HG03060 (cell line): ENCODE measurements around the gene DDX6.
"Not testable (repeated sequence)": the region's sequence is repeated elsewhere in the genome, so short reads cannot be mapped to it uniquely, and the experiment has no call there.

Source experiments
- ATAC-seq: cut with Tn5 transposase; IDR thresholded peaks from one replicate; pipeline ENCODE4 v1.9.1; 2021; ENCODE audit warnings: low read depth, moderate number of reproducible peaks; ENCODE audit not compliant: unreplicated experiment

Gene DDX6

DNA sequence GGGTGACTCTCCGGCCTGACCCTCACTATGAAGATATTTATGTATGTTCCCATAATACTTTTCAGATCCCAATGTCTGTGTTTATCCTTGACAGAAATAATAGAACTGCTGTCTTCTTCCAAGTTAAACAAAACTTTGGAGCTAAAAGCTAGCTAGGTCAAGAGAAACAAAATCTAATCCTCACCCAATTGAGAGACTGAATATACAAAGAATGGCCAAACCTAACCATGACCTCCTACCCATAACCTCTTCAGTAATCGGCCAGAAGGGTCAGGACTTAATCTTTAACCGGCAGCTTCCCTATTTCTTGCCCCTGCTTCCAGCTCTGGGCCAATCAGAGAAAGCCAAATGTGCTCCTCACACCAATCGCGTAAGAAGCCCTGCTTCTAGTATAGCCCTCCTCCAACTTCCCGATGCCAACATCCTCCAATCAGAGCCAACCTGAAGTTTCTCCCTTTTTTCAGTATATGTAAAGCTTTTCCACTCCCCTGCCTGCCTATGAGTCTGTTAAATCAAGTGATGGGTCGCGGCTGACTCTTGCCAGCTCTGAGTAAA lies 1.7 kb upstream of the DDX6 start:
- ATAC-seq = no peak

DNA sequence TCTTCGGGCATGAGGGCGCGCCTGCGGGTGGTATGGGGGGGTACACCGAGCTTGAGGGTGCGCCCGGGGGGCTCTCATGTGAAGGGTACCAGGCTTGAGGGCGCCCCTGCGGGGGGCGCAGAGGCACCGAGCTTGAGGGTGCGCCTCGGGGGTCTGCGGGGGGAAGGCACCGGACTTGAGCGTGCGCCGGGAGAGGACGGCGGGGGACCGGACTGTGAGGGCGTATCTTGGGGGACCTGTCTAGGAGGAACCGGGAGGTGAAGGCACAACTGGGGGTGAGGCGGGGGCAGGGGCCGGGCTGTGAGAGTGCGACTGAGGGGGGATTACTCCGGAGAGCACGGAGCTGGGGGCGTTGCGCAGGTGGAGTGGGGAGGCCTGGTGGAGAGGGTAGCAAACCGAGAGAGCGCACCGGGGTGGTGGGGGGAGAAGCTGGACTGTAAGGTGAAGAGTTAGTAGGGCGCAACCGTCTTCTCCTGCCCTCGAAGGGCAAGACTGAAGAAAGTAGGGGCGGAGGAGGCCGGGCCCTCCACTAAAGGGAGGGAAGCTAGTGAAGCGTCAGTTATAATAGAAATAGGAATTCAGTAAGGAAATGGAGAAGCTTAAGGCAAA lies 1.1 kb upstream of the DDX6 start:
- ATAC-seq = no peak

GRCh38 chr11:118790357-118791110 lies 430 bp downstream of the DDX6 start:
- no peak for ATAC-seq

- no peak for ATAC-seq
Measured at GRCh38 chr11:118789501-118790356, 1.2 kb downstream of the DDX6 start.

- no peak for ATAC-seq
Measured at GRCh38 chr11:118786657-118787056, 4.3 kb downstream of the DDX6 start.

- no peak for ATAC-seq
Measured at GRCh38 chr11:118785362-118785761, 5.6 kb downstream of the DDX6 start.

DNA sequence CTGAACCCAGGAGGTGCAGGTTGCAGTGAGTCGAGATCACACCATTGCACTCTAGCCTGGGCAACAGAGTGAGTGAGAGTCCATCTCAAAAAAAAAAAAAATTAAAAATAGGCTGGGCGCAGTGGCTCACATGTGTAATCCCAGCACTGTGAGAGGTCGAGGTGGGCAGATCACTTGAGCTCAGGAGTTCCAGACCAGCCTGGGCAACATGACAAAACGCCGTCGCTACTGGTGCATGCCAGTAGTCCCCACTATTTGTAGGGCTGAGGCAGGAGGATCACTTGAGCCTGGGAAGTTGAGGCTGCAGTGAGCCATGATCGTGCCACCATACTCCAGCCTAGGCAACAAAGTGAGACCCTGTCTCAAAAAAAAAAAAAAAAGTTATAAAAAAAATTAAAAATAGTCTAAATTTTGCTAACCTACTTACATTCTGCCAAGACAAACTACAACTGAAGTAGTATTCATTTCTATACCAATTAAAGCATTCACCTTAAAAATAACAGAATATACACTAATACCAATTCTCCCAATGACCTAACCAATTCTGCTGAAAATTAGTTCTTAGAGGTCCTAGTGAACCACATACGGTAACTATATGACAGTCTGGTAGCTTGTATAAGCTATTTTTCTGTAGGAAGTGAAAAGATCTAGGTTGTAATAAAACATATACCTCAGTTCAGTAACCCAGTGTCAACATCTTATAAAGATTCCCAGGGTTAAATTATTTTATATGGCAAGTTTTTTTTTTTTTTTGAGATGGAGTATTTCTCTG lies 7.1 kb downstream of the DDX6 start:
- no peak for ATAC-seq

- not testable (repeated sequence) for ATAC-seq
Measured at GRCh38 chr11:118783324-118783723, 7.6 kb downstream of the DDX6 start.

DNA sequence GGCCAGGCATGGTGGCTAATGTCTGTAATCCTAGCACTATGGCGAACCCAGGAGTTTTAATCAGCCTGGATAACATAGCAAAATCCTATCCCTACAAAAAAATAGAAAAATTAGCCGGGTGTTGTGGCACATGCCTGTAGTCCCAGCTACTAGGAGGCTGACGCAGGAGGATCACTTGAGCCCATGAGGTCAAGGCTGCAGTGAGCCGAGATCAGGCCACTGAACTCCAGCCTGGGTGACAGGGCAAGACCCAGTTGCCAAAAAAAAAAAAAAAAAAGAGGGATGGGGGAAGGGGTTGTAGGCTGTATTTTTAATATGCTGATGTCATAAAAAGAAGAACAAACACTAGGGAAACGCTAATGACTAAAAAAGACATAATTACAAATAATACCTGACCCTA lies 12.1 kb downstream of the DDX6 start:
- ATAC-seq = no peak

GRCh38 chr11:118774032-118774431 lies 16.9 kb downstream of the DDX6 start:
- ATAC-seq = no peak

DNA sequence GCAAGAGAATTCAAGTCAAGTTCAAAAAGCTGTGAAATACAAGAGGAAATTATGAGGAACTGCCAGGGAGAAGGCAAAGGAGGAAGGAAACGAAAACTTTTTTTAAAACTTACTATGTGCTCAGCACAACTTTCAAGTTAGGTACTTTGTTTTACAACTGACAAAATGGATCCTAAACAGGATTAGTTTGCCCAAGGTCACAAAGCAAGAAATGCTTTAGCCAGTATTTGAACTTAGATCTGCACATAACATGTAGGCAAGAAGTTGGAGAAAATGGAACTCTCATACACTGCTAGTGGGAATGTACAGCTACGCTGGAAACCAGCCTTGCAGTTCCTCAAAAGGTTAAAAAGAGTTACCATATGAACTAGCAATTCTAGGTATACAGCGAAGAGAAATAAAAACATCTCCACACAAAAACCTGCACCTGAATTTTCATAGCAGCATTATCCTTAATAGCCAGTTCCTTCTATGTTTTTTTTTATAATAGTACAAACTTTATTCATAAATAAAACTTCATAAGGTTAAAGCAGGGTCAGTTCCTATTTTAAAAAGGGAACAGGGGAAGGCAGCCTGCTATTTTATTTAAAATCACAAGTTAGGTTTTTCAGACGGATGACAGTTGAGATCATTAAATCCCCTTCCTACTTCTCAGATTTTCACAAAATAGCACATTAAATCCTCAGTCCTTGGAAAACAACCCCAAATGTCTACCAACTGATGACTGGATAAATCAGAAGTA lies 19.2 kb downstream of the DDX6 start:
- ATAC-seq = no peak

DNA sequence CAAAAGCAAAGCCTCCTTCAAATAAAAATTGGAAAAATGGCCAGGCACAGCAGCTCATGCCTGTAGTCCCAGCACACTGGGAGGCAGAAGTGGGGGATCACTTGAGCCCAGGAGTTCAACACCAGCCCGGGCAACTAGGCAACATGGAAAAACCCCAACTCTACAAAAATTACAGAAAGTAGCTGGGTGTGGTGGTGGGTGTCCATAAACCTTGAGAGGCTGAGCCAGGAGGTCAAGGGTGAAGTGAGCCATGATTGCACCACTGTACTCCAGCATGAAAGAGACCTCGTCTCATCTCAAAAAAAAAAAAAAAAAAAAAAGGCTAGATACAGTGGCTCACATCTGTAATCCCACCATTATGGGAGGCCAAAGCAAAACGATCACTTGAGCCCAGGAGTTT lies 22.3 kb downstream of the DDX6 start:
- no peak for ATAC-seq

DNA sequence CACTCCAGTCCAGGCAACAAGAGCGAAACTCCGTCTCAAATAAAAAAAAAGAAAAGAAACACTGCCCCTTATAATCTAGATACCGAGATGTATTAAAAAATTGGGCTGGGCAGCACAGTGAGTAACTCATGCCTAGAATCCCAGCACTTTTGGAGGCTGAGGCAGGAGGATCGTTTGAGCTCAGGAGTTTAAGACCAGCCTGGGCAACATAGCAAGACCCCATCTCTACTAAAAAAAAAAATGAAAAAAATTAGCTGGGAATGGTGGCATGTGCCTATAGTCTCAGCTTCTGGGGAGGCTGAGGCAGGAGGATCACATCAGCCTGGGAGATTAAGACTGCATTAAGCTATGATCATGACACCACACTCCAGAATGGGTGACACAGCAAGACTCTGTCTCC lies 24.9 kb downstream of the DDX6 start:
- no peak for ATAC-seq

DNA sequence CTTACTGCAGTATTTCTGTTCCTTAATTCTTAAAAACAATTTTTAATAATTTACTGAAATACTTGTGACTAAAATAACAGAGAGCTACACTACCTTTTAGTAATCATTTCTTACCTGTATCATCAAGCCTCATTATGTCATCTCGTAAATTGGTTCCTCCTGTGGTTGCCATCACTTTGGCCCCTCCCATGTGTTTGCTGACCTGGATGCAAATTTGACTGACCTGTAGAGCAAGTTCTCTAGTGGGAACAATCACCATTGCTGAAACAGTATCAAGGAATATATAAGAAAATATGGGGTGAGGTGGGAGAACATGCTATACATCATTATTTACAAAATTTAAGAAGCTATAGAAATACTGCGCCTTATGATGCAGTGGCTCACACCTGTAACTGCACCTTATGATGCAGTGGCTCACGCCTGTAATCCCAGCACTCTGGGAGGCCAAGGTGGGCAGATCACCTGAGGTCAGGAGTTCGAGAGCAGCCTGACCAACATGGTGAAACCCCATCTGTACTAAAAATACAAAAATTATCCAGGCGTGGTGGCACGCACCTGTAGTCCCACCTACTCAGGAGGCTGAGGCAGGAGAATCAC lies 25.8 kb downstream of the DDX6 start:
- ATAC-seq = not testable (repeated sequence)

GRCh38 chr11:118763041-118763440 lies 27.9 kb downstream of the DDX6 start:
- no peak for ATAC-seq

DNA sequence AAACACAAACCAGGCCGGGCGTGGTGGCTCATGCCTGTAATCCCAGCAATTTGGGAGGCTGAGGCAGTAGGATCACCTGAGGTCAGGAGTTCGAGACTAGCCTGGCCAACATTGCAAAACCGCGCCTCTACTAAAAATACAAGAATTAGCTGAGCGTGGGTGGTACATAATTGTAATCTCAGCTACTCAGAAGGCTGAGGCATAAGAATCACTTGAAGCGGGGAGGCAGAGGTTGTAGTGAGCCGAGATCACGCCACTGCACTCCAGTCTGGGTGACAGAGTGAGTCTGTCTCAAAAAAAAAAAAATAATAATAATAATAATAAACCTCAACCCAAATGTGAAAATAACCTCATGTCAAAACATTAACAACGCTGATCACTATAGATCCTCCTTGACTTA lies 29.0 kb downstream of the DDX6 start:
- not testable (repeated sequence) for ATAC-seq

GRCh38 chr11:118757876-118758399 lies 33.0 kb downstream of the DDX6 start:
- no peak for ATAC-seq

GRCh38 chr11:118752654-118753053 lies 38.3 kb downstream of the DDX6 start:
- ATAC-seq = no peak

- ATAC-seq = no peak
Measured at GRCh38 chr11:118749429-118749828, 41.5 kb downstream of the DDX6 start.
